Type B pancreatic cell (in vitro differentiated cells): ENCODE data around the gene RTL5. TPM values are rescaled to one million over a fixed set of nuclear protein-coding genes. Genes with fewer than 3 reads are reported as not detected.

ENCODE experiments used
- DNase-seq: peaks from one replicate; pipeline ENCODE4 v3.0.0; 2021; ENCODE audit warnings: mixed read lengths; ENCODE audit not compliant: unreplicated experiment; ENCODE audit errors: extremely low spot score
- H3K27ac Mint-ChIP-seq: 2 replicates; pipeline ENCODE4 v1.8.0; 2021; ENCODE audit warnings: mild to moderate bottlenecking, mixed read lengths
- H3K27me3 Mint-ChIP-seq: 2 replicates; pipeline ENCODE4 v1.8.0; 2021; ENCODE audit warnings: mixed read lengths
- H3K36me3 Mint-ChIP-seq: 2 replicates; pipeline ENCODE4 v1.8.0; 2021; ENCODE audit warnings: mixed read lengths
- H3K4me1 Mint-ChIP-seq: one replicate; pipeline ENCODE4 v1.8.0; 2021; ENCODE audit warnings: mixed read lengths; ENCODE audit not compliant: unreplicated experiment
- H3K4me3 Mint-ChIP-seq: 2 replicates; pipeline ENCODE4 v1.8.0; 2021; ENCODE audit warnings: mild to moderate bottlenecking, mixed read lengths
- H3K9me3 Mint-ChIP-seq: 2 replicates; pipeline ENCODE4 v1.8.0; 2021; ENCODE audit warnings: mixed read lengths
- total RNA-seq: library from RNA; stranded (reverse); gene quantifications from 2 replicates; pipeline ENCODE4 v1.2.1, GENCODE V29; 2021; ENCODE audit warnings: low replicate concordance
- TF ChIP-seq, protein P1 (sequence below): fragments of 200-600 bp; sonication (generic); conservative IDR thresholded peaks from 2 replicates; pipeline ENCODE4 v1.5.0; 2021; ENCODE audit warnings: antibody characterized with exemption, mild to moderate bottlenecking

Gene RTL5
- total RNA-seq, 1 donor from 2014 or later, result 21.9 TPM

DNA sequence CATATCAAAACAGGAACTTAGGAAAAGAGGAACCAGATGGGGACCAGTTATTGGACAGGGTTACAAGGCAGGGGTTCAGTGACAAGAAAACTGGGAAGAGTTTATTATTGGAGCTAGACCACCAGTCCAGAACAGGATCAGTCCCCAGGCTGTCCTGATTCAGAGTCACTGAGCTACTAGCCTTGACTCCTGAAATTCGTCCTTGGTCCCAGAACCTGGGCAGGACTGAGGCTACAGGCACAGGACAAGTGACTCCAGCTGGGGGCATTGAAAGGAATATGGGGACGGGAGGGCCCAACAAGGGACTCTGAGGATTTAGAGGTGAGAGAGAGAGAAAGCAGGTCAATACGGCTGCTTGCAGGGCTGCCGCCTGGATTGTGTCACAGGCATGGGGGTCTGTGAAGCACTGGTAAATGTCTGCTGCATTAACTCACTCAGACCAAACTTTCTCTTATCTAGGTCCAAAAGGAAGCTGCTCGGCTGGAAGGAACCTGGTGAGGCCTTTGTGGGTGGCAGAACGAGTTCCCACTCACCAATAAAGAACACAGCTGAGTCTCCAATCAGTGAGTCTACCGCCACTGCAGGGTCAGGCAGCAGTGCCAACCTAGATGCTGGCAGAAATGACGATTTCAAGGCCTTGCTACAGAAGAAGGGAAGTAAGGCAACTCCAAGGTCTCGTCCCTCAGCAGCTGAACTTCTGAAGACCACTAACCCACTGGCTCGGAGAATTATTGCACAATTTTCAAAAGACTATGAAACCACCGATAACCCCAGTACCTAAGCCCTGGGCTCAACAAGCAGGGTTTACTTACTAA is 11.3 kb upstream of the RTL5 start:
- peaks cover 5% of the 10 kb centered on the region for H3K4me1 Mint-ChIP-seq
- H3K27me3 Mint-ChIP-seq, result no peaks in the 10 kb centered on the region
- no peaks in the 10 kb centered on the region for H3K9me3 Mint-ChIP-seq
- peaks cover 4% of the 10 kb centered on the region for H3K36me3 Mint-ChIP-seq
- peak overlapping the region; percentile 27 for H3K27ac Mint-ChIP-seq
- H3K4me3 Mint-ChIP-seq, result peak overlapping the region; percentile 44
- no peak for DNase-seq
- TF ChIP-seq, protein P1, sequence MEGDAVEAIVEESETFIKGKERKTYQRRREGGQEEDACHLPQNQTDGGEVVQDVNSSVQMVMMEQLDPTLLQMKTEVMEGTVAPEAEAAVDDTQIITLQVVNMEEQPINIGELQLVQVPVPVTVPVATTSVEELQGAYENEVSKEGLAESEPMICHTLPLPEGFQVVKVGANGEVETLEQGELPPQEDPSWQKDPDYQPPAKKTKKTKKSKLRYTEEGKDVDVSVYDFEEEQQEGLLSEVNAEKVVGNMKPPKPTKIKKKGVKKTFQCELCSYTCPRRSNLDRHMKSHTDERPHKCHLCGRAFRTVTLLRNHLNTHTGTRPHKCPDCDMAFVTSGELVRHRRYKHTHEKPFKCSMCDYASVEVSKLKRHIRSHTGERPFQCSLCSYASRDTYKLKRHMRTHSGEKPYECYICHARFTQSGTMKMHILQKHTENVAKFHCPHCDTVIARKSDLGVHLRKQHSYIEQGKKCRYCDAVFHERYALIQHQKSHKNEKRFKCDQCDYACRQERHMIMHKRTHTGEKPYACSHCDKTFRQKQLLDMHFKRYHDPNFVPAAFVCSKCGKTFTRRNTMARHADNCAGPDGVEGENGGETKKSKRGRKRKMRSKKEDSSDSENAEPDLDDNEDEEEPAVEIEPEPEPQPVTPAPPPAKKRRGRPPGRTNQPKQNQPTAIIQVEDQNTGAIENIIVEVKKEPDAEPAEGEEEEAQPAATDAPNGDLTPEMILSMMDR, result no peak

DNA sequence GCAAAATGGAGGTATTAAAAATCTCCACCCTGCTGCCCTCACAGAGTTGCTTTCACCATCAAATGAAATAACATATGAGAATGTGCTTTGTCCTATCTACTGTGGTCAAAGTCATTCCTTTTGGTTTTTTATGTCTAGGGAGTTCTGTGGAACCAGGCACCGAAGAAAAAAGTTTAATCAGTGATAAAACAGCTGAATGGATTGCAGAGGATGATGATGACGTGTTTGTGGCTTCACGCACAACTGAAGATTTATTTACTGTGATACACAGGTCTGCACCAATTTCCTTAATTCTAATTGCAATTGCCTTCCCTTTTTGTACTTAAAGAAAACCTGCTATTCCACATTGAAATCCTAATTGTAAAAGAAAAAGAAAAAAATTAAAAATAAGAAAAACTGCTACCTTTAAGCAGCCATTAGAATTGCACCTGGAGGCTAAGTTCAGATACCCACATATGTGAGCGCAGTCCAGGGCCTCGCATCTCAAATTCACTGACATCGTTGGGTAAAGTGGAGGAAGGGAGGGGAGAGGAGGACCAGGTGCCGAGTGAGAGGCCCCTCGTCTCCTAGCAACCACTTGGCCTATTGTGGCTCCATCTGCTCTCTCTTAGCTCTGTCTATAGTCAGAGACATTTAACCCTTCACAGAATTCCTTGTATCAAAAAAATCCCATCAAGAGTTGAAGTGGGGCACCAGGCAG is 10.5 kb upstream of the RTL5 start:
- H3K4me1 Mint-ChIP-seq, result peaks cover 5% of the 10 kb centered on the region
- H3K4me3 Mint-ChIP-seq, result peak overlapping the region; percentile 44
- H3K27ac Mint-ChIP-seq, result peak overlapping the region; percentile 27
- TF ChIP-seq, protein P1, result no peak
- no peak for DNase-seq
- H3K36me3 Mint-ChIP-seq, result peaks cover 4% of the 10 kb centered on the region
- no peaks in the 10 kb centered on the region for H3K9me3 Mint-ChIP-seq
- no peaks in the 10 kb centered on the region for H3K27me3 Mint-ChIP-seq

DNA sequence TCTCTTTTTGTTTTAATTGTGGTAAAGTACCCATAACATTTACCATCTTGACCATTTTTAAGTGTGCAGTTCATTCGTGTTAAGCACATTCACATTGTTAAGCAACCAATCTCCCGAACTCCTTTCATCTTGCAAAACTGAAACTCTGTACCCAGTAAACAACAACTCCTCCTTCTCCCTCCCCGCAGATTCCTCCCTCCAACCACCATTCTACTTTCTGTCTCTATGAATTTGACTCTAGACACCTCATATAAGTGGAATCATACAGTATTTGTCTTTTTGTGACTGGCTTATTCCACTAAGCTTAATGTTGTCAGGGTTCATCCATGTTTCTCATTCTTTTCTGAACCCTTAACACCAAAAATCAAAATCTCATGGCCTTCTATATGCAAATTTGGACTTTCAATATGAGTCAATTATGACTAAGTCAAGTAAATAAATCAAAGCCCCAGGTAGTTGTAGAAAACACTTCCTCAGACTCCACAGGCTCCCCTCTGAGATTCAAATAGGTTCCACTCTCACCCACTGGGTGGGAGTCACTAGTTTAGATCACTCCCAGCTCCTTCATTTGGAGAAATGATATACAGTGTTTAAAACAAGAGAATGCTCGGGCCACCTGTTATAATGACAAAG is 9.8 kb upstream of the RTL5 start:
- H3K4me1 Mint-ChIP-seq, result peaks cover 5% of the 10 kb centered on the region
- TF ChIP-seq, protein P1, result no peak
- H3K4me3 Mint-ChIP-seq, result no peak overlapping the region
- DNase-seq, result no peak
- H3K27me3 Mint-ChIP-seq, result no peaks in the 10 kb centered on the region
- H3K27ac Mint-ChIP-seq, result no peak overlapping the region
- H3K36me3 Mint-ChIP-seq, result peaks cover 4% of the 10 kb centered on the region
- no peaks in the 10 kb centered on the region for H3K9me3 Mint-ChIP-seq

DNA sequence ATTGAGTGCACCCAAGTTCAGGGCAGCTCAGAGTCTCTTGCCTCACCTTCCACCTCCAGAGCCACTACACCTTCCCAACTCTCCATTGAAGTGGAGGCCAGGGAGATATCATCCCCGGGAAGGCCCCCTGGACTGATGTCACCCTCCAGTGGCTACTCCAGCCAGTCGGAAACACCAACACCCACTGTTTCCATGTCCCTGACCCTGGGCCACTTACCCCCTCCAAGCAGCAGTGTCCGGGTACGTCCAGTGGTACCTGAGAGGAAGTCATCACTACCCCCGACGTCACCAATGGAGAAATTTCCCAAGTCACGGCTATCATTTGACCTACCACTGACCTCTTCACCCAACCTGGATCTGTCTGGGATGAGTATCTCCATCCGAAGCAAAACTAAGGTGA is 7.8 kb upstream of the RTL5 start:
- no peak overlapping the region for H3K4me3 Mint-ChIP-seq
- H3K9me3 Mint-ChIP-seq, result no peaks in the 10 kb centered on the region
- peaks cover 4% of the 10 kb centered on the region for H3K36me3 Mint-ChIP-seq
- TF ChIP-seq, protein P1, result no peak
- no peak overlapping the region for H3K27ac Mint-ChIP-seq
- no peak for DNase-seq
- no peaks in the 10 kb centered on the region for H3K27me3 Mint-ChIP-seq
- peaks cover 5% of the 10 kb centered on the region for H3K4me1 Mint-ChIP-seq

DNA sequence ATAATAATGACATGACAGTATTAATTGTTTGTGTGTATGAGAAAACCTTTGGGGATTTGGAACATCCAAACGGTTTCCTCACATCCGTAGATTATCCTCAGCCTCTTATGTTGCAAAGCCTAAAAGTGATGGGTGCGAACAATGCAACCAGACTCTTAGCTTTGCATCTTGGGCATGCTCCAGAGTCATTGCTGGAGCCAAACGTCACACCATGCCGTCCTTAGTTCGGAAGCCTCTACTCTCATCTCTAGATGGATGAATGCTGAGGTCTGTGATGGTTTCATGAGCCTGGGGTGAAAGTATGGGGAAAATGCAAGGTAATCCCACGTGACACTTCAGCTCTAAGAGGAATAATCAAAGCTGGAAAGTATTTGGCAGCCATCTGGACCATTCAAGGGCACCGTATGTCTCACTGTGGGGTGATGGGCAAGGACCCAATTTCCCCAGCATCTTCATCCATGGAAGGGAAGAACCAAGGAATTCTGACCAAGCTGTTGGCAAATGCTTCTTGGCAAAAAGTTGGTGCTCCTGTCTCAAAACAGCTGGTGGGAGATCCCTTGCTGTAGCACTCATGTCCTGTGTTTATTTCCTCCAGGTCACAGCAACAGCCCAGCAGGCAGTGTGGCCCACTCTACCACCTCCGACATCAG is 6.3 kb upstream of the RTL5 start:
- Mint-ChIP-seq H3K27ac (no peak overlapping the region), H3K27me3 (no peaks in the 10 kb centered on the region), H3K4me3 (no peak overlapping the region), H3K9me3 (no peaks in the 10 kb centered on the region), H3K4me1 (peaks cover 5% of the 10 kb centered on the region), H3K36me3 (peaks cover 4% of the 10 kb centered on the region)
- no peak for DNase-seq
- TF ChIP-seq, protein P1, result no peak
